Stimulated activated CD4-positive, alpha-beta T cell treated with anti-CD3 and anti-CD28 coated beads, Interleukin-15, amount 100 ng/mL, for 48 hours (primary cell): ENCODE measurements around the gene COG5.

Experiments
- DNase-seq, 2 donors: peaks; one replicate each; pipeline ENCODE4 v3.0.0-alpha.2; 2020; ENCODE audit warnings: low read depth in 2 of 2

Gene COG5

DNA sequence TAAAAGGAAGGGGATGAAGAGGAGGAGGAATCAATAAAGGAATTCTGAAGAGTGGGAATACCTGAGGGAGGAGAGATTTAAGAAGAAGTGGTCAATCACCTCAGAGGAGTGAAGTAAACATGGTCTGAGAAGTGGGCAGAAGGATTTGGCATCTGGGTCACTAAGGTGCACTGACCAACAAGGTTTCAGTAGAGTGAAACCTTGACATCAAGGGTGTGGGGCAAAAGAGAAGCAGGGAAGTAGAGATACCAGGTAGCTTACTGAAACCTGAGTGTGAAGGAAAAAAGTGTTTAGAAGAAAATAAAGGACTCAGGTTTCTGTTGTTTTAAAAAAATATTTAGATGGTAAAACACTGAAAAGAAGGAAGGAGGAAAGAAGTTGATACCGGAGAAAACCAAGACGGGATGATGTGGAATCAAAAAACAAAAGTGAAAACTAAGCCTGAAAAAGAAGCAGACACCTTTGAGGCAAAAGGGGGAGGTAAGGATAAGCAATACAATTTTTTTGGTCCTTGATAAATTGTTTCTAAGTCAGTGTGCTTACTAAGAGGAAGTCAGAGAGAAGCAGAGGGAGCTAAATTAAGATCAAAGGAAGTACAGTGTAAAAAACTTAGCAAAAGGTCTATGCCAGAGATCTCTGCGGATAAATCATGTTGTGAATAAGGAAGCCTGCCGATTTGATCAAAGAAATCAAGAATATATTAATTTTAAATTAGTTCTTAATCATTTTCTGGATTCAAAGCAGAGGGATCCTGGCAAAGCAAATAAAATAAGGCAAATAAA, 231.0 kb downstream of the COG5 start:
- no peak for DNase-seq

DNA sequence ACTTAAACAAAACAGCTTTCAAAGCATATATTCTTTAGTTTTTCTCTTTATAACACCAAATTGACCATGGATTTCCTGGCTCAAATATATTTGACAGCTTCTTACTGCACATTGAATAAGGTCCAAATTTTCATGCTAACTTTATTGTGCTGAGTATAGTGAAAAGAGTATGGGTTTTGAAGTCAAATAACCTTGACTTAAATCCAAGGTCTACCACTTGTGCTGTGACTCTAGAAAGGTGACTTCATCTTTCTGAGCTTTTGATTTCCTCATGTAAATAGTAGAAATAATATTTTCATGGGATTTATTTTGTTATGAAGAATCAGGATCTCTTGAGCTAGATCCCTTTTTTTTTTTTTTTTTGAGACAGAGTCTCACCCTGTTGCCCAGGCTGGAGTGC, 233.2 kb downstream of the COG5 start:
- DNase-seq, result no peak

DNA sequence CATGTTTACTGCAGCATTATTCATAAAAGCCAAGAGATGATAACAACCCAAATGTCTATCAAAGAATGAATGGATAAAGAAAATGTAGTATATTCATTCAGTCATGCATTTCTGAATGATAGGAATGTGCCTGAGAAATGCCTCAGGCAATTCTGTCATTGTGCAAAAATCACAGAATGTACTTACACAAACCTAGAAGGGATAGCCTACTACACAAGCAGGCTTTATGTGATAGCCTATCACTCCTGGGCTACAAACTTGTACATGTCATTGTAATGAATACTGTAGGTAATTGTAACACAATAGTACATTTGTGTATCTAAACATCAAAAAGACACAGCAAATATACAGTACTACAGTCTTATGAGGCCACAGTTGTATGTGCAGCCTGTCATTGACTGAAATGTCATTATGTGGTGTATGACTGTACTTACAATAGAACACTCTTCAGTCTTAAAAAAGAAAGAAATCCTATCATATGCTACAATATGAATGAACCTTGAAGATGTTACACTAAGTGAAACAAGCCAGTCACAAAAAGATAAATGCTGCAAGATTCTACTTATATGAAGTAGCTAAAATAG, 235.6 kb downstream of the COG5 start:
- no peak for DNase-seq

DNA sequence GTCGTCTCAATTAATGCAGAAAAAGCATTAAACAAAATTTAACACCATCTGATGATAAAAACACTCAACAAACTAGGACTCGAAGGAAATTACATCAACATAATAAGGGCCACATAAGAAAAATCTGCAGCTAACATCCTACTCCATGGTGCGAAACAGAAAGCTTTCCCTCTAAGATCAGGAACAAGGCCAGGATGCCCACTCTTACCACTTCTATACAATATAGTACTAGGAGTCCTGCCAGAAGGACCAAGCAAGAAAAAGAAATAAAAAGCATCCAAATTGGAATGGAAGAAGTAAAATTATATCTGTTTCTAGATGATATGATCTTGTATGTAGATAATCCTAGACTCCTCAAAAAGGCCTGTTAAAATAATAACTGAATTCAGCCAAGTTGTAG, 237.7 kb downstream of the COG5 start:
- no peak for DNase-seq

DNA sequence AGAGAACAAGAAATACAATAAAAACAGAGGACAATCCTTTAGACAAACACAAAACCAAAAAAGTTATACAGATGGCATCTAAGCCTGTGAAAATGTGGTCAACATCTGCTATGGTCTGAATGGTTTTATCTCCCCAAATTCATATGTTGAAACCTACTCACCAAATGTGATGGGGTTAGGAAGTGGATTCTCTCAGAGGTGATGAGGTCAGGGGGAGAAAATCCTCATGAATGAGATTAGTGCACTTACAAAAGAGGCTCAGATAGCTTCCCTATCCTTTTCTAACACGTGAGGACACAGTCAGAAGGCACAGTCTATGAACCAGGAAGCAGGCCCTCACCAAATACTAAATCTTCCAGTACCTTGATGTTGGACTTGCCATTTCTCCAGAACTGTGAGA, 241.7 kb downstream of the COG5 start:
- DNase-seq, result no peak

DNA sequence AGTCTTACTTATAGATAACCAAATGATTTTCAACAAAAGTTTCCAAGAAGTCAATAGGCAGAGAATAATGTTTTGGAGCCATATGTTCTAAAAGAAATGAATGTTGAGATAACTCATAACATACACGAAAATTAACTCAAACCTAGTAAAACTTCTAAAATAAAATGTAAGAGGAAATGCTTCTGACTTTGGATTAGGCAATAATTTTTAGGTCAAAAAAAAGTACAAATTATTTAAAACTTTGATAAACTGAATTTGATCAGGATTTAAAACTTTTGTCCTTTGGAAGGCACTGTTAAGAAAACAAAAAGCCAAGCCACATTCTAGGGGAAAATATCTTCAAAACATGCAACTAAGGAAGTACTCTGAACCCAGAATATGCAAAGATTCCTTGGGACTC, 242.1 kb downstream of the COG5 start:
- DNase-seq, result no peak

DNA sequence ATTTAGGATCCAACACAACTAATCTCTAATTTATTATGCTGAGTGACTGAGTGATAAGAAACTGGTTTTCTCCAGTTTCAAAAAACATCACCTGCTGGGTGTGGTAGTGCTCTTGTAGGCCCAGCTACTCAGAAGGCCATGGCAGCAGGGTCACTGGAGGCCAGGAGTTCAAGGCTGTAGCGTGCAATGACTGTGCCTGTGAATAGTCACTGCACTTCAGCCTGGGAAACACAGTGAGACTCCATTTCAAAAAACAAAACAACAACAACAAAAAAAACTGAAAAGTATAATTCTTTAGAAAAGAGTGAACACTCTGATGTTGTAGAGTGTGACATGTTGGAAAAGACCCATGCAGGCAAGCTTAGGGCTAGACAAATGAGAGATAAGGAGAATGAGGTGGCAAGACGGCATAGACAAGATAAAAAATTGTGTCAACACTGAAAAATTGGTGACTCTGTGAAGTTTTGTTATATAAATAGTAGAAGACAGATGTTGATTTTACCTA, 243.9 kb downstream of the COG5 start:
- DNase-seq, result no peak

DNA sequence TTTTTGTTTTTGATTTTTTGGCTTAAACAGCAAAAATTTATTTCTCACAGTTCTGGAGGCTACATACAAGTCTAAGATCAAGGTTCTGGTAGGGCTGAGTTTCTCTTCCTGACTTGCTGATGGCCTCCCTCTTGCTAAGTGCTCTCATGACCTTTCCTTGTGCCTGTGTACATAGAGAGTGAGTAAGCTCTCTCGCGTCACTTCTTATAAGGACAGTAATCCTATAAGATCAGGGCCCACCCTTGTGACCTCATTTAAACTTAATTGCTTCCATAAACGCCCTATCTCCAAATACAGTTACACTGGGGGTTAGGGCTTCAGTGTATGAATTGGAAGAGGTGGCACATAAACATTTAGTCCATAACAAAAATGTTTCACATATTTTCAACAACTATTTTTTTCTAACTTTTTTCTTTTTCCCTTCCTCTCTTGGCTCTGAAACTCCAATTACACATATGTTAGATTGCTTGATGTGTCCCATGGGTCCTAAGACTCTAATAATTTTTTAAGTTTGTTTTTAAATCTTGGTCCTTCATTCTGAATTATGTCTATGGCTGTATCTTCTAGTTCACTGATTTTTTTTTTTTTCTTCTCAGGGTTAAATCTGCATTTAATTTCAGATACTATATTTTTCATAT, 245.1 kb downstream of the COG5 start:
- no peak for DNase-seq

DNA sequence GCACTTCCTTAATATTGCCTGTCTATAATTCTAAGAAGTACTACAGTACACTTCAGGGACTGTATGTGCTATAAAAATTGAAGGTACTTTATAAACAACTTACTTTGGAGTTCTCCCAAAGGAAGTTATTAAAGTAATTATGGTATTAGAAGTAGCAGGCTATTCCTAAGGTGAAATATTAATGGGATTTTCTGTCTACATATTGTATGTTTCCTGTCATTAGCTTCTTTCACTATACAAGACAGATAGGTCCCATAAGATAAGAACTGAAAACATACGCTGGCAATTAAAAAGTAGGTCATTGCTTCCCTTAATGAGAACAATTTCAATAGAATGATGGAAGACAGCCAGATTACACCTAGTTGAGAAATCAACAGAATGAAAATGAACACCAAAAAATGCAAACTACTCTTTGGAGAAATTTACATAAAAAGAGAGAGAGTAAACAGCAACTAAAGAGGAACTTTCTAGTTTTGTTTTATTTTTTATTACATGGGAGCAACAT, 248.0 kb downstream of the COG5 start:
- no peak for DNase-seq

DNA sequence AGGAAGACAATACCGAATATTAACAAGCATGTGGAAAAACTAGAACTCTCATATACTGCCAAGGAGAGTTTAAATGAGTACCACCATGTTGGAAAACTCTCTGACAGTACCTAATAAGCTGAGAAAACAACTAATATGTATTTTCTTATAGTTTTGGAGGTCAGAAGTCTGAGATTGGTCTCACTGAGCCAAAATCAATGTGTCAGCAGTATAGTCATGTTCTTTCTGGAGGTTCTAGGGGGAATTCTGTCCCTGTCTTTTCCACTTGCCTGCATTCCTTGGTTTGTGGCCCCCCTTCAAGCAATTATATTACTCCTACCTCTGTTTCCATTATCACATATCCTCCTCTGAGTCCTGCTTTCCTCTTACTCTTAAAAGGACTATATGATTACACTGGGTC, 250.4 kb downstream of the COG5 start:
- DNase-seq, result no peak

DNA sequence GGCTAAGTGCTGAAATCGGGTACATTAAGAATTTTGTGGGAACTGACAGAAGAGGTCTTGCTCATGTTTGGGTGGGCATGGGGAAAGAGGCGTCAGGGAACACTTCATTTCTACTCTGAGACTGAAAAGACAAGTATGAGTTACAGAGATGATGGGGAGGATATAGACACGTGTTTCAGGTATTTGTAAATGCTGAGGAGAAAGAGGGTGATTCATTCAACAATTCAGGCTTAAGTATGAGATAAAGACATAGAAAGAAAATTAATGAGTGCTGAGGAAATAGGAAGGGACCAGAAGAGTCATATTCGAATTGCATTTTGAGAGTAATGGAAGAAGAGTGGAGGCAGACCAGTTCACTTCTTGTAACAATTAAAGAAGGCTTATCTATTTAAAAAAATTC, 251.3 kb downstream of the COG5 start:
- DNase-seq, result no peak

DNA sequence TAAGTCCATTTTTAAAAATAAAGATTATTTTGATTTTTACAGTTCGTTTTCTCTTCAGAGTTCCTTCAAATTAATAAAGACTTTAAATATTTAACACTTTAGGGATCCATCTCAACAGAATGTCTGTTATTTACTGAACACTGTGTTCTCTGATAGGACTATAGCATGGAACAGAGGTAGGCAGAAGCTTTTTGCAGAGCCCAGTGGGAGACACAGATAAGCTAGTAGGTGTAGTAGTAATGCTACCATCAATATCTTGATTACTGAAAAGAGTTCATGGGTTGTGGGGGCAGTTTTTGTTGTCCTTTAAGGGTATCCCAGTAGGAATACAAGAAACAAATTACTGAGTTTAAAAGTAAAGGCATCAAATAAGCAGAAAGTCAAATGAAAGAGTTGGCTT, 254.4 kb downstream of the COG5 start:
- no peak for DNase-seq

DNA sequence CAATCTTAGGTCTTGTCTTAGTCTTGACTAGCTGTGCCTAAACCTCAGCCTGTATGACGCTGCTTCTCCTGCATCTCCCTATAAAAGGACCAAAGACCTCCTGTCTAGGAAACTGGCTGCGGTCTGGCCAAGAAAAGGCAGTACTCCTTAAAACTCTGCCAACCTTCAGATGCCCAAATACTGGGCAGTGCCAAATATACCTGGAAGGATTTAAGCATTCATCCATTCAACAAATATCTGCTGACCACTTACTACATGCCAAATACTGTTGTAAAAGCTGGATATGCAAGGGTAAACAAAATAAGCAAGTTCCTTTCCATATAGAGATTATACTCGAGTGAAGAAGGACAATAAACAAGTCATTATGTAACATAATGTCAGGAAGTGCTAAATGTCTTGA, 259.1 kb downstream of the COG5 start:
- no peak for DNase-seq

DNA sequence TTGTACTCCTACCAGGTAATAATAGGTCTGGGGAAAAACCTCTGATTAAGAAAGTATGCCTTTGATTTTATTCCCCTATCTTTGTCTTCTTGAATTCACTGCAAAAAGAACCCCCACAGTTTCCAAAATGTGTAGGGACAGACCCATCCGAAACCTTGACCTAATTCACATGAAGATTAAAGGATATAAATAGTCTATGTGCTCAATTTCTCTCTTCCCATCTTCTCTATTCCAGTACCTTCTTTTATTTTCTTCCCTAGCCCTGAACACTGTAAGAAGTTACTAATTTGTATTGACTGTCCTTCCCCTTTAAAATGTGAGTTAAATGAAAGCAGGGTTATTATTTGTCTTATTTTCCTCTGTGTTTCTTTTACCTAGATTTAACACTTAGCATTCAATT, 259.7 kb downstream of the COG5 start:
- no peak for DNase-seq

DNA sequence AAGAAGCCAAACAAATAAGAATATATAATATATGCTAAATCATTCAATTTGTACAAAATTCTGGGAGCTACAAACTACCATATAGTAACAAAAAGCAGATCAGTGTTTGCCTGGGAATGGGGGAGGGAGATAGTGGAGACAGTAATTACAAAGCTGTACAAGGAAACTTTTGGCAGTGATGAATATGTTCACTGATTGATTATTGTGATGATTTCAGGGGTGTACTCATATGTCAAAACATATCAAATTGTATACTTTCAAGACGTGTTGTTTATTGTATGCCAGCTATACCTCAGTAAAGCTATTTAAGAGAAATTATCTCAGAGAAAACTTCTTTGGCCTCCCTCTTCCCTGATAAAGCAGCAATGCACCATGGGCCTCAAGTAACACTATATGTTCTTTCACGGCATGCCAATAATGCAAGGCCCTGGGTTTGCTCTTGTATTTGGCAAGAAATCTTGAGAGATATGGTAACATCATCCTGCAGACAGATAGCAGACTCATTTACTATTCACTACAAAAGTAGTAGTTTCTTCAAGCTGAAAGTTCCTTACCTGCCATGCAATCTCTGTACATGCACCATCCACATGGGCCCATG, 261.4 kb downstream of the COG5 start:
- no peak for DNase-seq

DNA sequence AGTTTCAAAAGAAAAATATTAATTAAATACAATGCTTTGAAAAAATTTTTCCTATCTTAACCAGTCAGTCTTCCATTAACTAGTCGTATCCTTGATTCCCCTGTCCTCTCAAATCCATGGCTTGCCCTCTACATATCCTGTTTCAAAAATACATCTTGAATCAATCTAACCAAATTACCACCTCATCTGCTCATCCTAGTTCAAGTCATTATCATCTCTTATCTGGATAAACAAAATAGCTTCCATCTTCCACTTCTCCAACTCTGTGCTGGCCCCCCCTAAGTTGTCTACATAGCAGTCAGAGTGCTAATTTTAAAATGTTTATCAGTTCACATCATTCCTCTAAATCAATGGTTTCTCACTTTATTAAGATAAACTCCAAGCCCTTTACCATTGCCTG, 269.5 kb downstream of the COG5 start:
- no peak for DNase-seq

DNA sequence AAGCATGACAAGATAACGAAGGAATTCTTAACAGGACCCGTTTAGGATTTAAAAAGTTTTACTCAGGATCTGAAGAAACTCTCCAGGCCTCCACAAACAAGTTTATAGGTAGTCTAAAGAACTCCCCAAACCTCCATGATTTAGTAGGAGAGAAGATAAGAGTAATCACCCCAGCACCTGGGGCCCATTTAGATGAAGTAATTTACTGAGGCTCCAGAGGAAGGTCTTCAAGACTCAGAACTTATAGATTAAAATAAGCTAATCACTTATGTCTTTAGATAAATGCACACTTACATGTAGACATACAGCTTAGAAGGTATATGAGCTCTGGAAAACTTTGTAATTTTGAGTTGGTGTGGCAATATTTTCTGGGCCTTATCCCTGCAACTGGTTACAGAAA, 271.1 kb downstream of the COG5 start:
- DNase-seq, result no peak

DNA sequence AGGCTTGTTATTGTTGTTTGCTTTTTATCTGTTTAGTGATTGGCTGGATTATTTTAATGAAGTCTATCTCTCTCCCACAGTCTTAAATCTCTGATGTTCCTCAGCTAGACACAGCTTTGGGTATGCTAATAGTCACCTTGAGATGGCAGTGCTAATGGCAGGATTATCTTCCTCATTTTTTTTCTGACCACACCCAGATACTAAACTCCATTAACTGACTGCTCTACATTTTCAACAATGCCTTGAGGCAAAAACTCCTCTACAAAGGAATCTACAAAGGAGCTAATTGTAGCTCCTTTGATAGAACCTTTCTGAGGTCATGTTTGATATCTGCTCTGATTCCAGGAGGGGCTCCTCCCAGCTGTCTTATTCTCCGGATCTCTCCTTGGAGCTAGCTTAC, 272.3 kb downstream of the COG5 start:
- no peak for DNase-seq

DNA sequence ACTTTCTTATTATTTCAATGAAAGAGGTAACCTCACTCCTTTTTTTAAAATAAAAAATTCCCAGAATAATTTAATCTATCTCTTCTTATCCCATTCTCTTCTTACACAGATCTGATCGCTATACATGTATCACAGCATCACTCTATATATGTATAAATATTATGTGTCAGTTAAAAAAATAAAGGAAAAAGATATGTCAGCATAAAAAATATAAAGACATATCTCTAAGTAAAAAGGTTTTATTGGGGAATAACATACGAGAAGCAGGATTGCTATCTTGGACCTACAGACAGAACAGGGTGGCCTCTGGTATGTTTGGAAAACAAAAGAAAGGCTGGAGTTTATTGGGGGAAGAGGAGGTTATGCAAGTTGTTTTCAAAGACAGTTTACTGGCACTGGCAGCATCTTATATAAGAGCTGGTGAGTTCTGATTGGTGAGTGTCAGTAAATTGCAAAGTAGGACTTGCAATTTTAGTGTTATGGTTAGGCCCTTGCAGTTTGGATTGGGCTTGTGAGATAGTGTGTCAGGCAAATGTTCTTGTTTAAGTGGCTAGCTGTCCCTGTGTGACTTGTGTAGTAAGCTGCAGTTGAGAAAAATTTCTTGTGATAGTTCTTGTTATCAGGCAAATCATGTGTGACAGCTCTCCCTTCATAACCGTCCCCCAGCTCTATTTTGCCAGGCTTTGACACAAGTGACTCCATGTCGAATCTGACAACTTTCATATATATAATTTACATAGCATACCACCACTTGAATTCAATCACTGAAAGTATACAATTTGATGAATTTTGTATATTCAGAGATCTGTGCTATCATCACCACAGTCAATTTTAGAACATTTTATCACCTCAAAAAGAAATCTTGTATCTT, 276.7 kb downstream of the COG5 start:
- no peak for DNase-seq

DNA sequence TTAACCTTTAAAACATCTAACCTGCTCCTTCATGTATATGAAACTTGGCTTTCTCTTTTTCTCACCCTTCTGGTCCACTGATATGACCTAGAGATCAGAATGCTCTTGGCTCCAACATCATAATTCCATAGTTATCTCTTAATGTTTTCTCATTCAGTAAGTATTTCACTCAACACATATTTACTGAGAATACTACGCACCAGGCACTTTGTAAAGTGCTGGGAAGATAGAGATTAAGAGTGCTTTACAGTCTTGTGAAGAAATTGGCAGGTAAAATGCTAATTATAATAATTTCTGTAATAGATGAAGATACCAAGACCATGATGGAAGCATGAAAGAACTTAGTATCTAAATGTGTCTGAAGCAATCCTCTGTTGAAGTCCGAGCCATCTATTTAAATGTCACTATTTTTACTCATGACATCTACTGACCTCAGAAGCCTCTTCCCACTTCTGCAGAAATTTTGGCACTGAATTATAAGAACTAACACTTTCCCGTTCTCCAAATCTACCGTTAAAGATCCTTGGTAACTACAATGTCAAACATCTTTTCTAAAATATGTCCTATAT, 278.7 kb downstream of the COG5 start:
- DNase-seq, result no peak

DNA sequence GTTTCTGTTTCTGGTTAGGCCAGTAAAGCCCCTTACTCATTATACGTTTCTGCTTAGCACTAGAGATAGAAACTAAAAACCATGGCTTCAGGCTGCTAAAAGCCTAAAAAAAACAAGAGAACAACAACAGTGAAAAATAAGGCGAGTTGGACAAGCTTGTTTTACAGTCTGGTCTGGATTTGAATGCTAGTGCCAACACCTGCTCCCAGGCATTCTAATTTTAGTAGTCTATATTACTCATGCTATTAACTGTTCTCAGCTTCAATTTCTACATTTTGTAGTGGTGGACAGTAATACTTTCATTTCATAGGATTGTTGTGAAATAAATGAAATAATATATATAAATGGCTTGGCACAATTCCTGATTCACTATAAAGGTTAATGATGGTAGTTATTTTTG, 286.4 kb downstream of the COG5 start:
- DNase-seq, result no peak
